Mesenchymal stem cell (in vitro differentiated cells and primary cell): ENCODE measurements around the gene PRR22.
A peak's percentile ranks its signal among the peaks of the same experiment; 100 is the strongest.

ENCODE experiments used
- DNase-seq: peaks from one replicate; pipeline ENCODE4 v3.0.0-alpha.2; 2013
- H2AFZ ChIP-seq: one replicate; pipeline ENCODE4 v1.6.1; 2013; ENCODE audit warnings: low read depth, mild to moderate bottlenecking, control low read depth, inconsistent platforms, low read length, moderate library complexity
- H2AK5ac ChIP-seq: 2 replicates; pipeline ENCODE4 v1.6.1; 2013; ENCODE audit warnings: low read length, moderate library complexity, mild to moderate bottlenecking, inconsistent platforms; ENCODE audit not compliant: severe bottlenecking
- H2BK120ac ChIP-seq: one replicate; pipeline ENCODE4 v1.6.1; 2013; ENCODE audit warnings: low read depth, mild to moderate bottlenecking, inconsistent platforms, low read length, moderate library complexity
- H2BK12ac ChIP-seq, 2 experiments: one replicate each; pipeline ENCODE4 v1.6.1; 2013; ENCODE audit warnings: inconsistent platforms in 2 of 2, low read length in 2 of 2, mild to moderate bottlenecking in 2 of 2, moderate library complexity in 2 of 2, control low read depth in 1 of 2
- H2BK15ac ChIP-seq: one replicate; pipeline ENCODE4 v1.6.1; 2013; ENCODE audit warnings: mild to moderate bottlenecking, low read depth, inconsistent platforms; ENCODE audit not compliant: poor library complexity, severe bottlenecking
- H2BK5ac ChIP-seq: 2 replicates; pipeline ENCODE4 v1.6.1; 2013; ENCODE audit warnings: low read depth, mild to moderate bottlenecking, low read length, control low read depth, inconsistent platforms; ENCODE audit not compliant: poor library complexity, severe bottlenecking
- H3K14ac ChIP-seq, 2 experiments: one replicate each; pipeline ENCODE4 v1.6.1; 2013; ENCODE audit warnings: inconsistent platforms in 2 of 2, low read length in 2 of 2, control low read depth in 1 of 2, mild to moderate bottlenecking in 1 of 2, moderate library complexity in 1 of 2
- H3K18ac ChIP-seq, 2 experiments: one replicate each; pipeline ENCODE4 v1.6.1; 2013; ENCODE audit warnings: inconsistent platforms in 2 of 2, low read length in 2 of 2, control low read depth in 1 of 2, low read depth in 1 of 2, mild to moderate bottlenecking in 1 of 2
- H3K23ac ChIP-seq, 2 experiments: one replicate each; pipeline ENCODE4 v1.6.1; 2013; ENCODE audit warnings: inconsistent platforms in 2 of 2, low read length in 2 of 2, mild to moderate bottlenecking in 2 of 2, moderate library complexity in 2 of 2, control low read depth in 1 of 2
- H3K27ac ChIP-seq: 2 replicates; pipeline ENCODE4 v1.5.1; 2013; ENCODE audit warnings: mild to moderate bottlenecking, moderate library complexity, low read length, control low read depth, inconsistent platforms; ENCODE audit not compliant: poor library complexity, severe bottlenecking
- H3K27me3 ChIP-seq, 2 experiments: 2 replicates each; pipeline versions ENCODE4 v1.6.1 to v1.7.0; 2013; ENCODE audit warnings: low read length in 2 of 2, mild to moderate bottlenecking in 2 of 2, moderate library complexity in 2 of 2, control low read depth in 1 of 2, inconsistent platforms in 1 of 2; ENCODE audit not compliant: control insufficient read depth in 1 of 2, insufficient read depth in 1 of 2
- H3K36me3 ChIP-seq, 2 experiments: 2 replicates each; pipeline versions ENCODE4 v1.6.1 to v1.7.0; 2013; ENCODE audit warnings: low read length in 2 of 2, control low read depth in 1 of 2, inconsistent platforms in 1 of 2, low read depth in 1 of 2, mild to moderate bottlenecking in 1 of 2; ENCODE audit not compliant: insufficient read depth in 2 of 2, control insufficient read depth in 1 of 2
- H3K4ac ChIP-seq, 2 experiments: one replicate each; pipeline ENCODE4 v1.6.1; 2013; ENCODE audit warnings: inconsistent platforms in 2 of 2, low read length in 2 of 2, mild to moderate bottlenecking in 2 of 2, moderate library complexity in 2 of 2, control low read depth in 1 of 2, low read depth in 1 of 2
- H3K4me1 ChIP-seq: 2 replicates; pipeline ENCODE4 v1.6.1; 2013; ENCODE audit warnings: low read depth, low read length, control low read depth; ENCODE audit not compliant: control insufficient read depth, insufficient read depth
- H3K4me2 ChIP-seq: 2 replicates; pipeline ENCODE4 v1.6.1; 2013; ENCODE audit warnings: low read length, mild to moderate bottlenecking, inconsistent platforms; ENCODE audit not compliant: poor library complexity, severe bottlenecking
- H3K4me3 ChIP-seq, 2 experiments: 2 replicates each; pipeline versions ENCODE4 v1.5.1 to v1.7.0; 2013; ENCODE audit warnings: low read length in 2 of 2, mild to moderate bottlenecking in 2 of 2, control low read depth in 1 of 2, low read depth in 1 of 2; ENCODE audit not compliant: insufficient read depth in 1 of 2
- H3K79me1 ChIP-seq: replicated peaks from 2 replicates; pipeline ENCODE4 v1.6.1; 2013; ENCODE audit warnings: mild to moderate bottlenecking, control low read depth, low read length, inconsistent platforms; ENCODE audit not compliant: poor library complexity, severe bottlenecking
- H3K9ac ChIP-seq: 2 replicates; pipeline ENCODE4 v1.7.0; 2013; ENCODE audit warnings: mild to moderate bottlenecking, low read length, moderate library complexity
- H3K9me3 ChIP-seq: 2 replicates; pipeline ENCODE4 v1.7.0; 2013; ENCODE audit warnings: mild to moderate bottlenecking, low read length; ENCODE audit not compliant: control insufficient read depth
- H4K8ac ChIP-seq: one replicate; pipeline ENCODE4 v1.6.1; 2013; ENCODE audit warnings: inconsistent platforms, mild to moderate bottlenecking, low read length, moderate library complexity
- H4K91ac ChIP-seq: one replicate; pipeline ENCODE4 v1.6.1; 2013; ENCODE audit warnings: mild to moderate bottlenecking, low read length, inconsistent platforms
- WGBS: methylation state at CpG from one replicate; pipeline ENCODE4 v1.1.7; 2013; ENCODE audit warnings: mixed read lengths; 5-methylcytosine and 5-hydroxymethylcytosine counted together

PRR22 gene

GRCh38 chr19:5829567-5830310 lies 45.2 kb upstream of the PRR22 start:
- H2BK5ac ChIP-seq, result no peak overlapping the region
- H2BK12ac ChIP-seq, result peak overlapping the region in 1 of 2 experiments; percentile 85
- no peak overlapping the region for H2AFZ ChIP-seq
- H3K4me1 ChIP-seq, result peaks cover 30% of the 10 kb centered on the region
- no peak overlapping the region for H3K14ac ChIP-seq
- H3K18ac ChIP-seq, result peak overlapping the region; percentile 67 to 92
- peak overlapping the region; percentile 26 for H2BK15ac ChIP-seq
- no peaks in the 10 kb centered on the region for H3K36me3 ChIP-seq
- H2AK5ac ChIP-seq, result no peak overlapping the region
- H3K23ac ChIP-seq, result no peak overlapping the region
- H3K9me3 ChIP-seq, result no peaks in the 10 kb centered on the region
- no peak for DNase-seq
- H3K4ac ChIP-seq, result no peak overlapping the region
- H3K27me3 ChIP-seq, result peaks cover 0 to 48% of the 10 kb centered on the region in 2 experiments
- H3K9ac ChIP-seq, result no peak overlapping the region
- peaks cover 1% of the 10 kb centered on the region for H3K79me1 ChIP-seq
- peak overlapping the region; percentile 4 for H4K91ac ChIP-seq
- H3K4me3 ChIP-seq, result no peak overlapping the region
- WGBS, result 78% methylated on average over 34 of the region's 34 CpGs
- H2BK120ac ChIP-seq, result no peak overlapping the region
- H3K27ac ChIP-seq, result no peak overlapping the region
- H4K8ac ChIP-seq, result peak overlapping the region; percentile 82
- H3K4me2 ChIP-seq, result peak overlapping the region; percentile 58

- peak overlapping the region; percentile 94 for H4K91ac ChIP-seq
- peak; percentile 86 for DNase-seq
- H3K4me1 ChIP-seq, result peaks cover 30% of the 10 kb centered on the region
- H3K4me3 ChIP-seq, result peak overlapping the region; percentile 73 to 91
- H4K8ac ChIP-seq, result peak overlapping the region; percentile 82
- H3K4me2 ChIP-seq, result peak overlapping the region; percentile 58
- H2BK12ac ChIP-seq, result peak overlapping the region; percentile 45 to 85
- peak overlapping the region; percentile 69 for H3K27ac ChIP-seq
- peak overlapping the region; percentile 90 for H3K9ac ChIP-seq
- no peaks in the 10 kb centered on the region for H3K9me3 ChIP-seq
- no peak overlapping the region for H2BK120ac ChIP-seq
- peak overlapping the region; percentile 46 for H2BK15ac ChIP-seq
- peak overlapping the region; percentile 55 to 58 for H3K4ac ChIP-seq
- H3K79me1 ChIP-seq, result peaks cover 1% of the 10 kb centered on the region
- peak overlapping the region; percentile 29 for H2AFZ ChIP-seq
- 3% methylated on average over 38 of the region's 47 CpGs for WGBS
- H3K18ac ChIP-seq, result peak overlapping the region; percentile 79 to 92
- no peak overlapping the region for H3K23ac ChIP-seq
- peak overlapping the region in 1 of 2 experiments; percentile 87 for H3K14ac ChIP-seq
- H3K27me3 ChIP-seq, result peaks cover 0 to 40% of the 10 kb centered on the region in 2 experiments
- peak overlapping the region; percentile 23 for H2AK5ac ChIP-seq
- H2BK5ac ChIP-seq, result no peak overlapping the region
- H3K36me3 ChIP-seq, result no peaks in the 10 kb centered on the region
These were observed 44.4 kb upstream of the PRR22 start for GRCh38 chr19:5828661-5829566.

GRCh38 chr19:5827891-5828660 lies 43.5 kb upstream of the PRR22 start:
- peak overlapping the region; percentile 69 for H3K27ac ChIP-seq
- H3K9me3 ChIP-seq, result no peaks in the 10 kb centered on the region
- peak overlapping the region; percentile 45 to 55 for H2BK12ac ChIP-seq
- H2BK5ac ChIP-seq, result no peak overlapping the region
- peak overlapping the region; percentile 90 for H3K9ac ChIP-seq
- H2BK120ac ChIP-seq, result no peak overlapping the region
- H3K79me1 ChIP-seq, result peaks cover 1% of the 10 kb centered on the region
- H3K27me3 ChIP-seq, result peaks cover 0 to 45% of the 10 kb centered on the region in 2 experiments
- H4K91ac ChIP-seq, result peak overlapping the region; percentile 94
- peak overlapping the region; percentile 87 to 89 for H3K4ac ChIP-seq
- peak overlapping the region; percentile 23 for H2AK5ac ChIP-seq
- H3K23ac ChIP-seq, result peak overlapping the region in 1 of 2 experiments; percentile 9
- H3K4me2 ChIP-seq, result peak overlapping the region; percentile 65
- peak overlapping the region; percentile 85 for H2AFZ ChIP-seq
- WGBS, result 1% methylated on average over 66 of the region's 91 CpGs
- peaks cover 30% of the 10 kb centered on the region for H3K4me1 ChIP-seq
- H3K4me3 ChIP-seq, result peak overlapping the region; percentile 73 to 91
- peak; percentile 94 for DNase-seq
- H3K36me3 ChIP-seq, result no peaks in the 10 kb centered on the region
- peak overlapping the region; percentile 79 to 92 for H3K18ac ChIP-seq
- peak overlapping the region; percentile 84 for H2BK15ac ChIP-seq
- peak overlapping the region in 1 of 2 experiments; percentile 87 for H3K14ac ChIP-seq
- peak overlapping the region; percentile 99 for H4K8ac ChIP-seq
